Stimulated activated CD8-positive, alpha-beta memory T cell treated with anti-CD3 and anti-CD28 coated beads, Interleukin-12 subunit alpha, Interleukin-12 subunit beta, amount 100 ng/mL, for 24 hours (primary cell): ENCODE measurements around the gene HTR3E.
"Not testable (repeated sequence)": the region's sequence is repeated elsewhere in the genome, so short reads cannot be mapped to it uniquely, and the experiment has no call there.

Source experiments
- DNase-seq: peaks from one replicate; pipeline ENCODE4 v3.0.0-alpha.2; 2020; ENCODE audit errors: extremely low read depth

HTR3E gene

DNA sequence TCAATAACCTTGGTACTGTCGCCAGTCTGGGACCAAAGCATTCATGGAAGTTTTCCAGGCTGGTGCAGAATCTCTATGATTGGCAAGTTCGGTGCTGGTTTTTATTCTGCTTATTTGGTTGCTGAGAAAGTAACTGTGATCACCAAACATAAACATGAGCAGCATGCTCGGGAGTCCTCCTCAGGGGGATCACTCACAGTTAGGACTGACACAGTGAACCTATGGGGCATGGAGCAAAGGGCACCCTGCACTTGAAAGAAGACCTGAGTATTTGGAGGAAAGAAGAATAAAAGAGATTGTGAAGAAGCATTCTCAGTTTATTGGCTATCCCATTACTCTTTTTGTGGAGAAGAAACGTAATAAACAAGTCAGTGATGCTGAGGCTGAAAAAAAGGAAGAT is 19.2 kb downstream of the HTR3E start:
- DNase-seq: no peak

DNA sequence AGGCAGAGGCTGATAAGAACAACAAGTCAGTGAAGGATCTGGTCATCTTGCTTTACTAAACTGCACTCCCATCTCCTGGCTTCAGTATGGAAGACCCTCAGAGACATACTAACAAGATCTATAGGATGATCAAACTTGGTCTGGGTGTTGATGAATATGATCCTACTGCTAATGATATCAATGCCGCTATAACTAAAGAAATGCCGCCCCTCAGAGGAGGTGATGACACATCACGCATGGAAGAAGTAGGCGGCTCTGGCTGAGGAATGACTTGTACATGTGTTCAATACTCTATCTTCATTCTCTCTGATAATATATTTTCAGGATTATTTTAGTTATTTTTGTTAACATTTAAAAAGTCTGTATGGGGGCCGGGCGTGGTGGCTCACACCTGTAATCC is 20.8 kb downstream of the HTR3E start:
- no peak for DNase-seq

DNA sequence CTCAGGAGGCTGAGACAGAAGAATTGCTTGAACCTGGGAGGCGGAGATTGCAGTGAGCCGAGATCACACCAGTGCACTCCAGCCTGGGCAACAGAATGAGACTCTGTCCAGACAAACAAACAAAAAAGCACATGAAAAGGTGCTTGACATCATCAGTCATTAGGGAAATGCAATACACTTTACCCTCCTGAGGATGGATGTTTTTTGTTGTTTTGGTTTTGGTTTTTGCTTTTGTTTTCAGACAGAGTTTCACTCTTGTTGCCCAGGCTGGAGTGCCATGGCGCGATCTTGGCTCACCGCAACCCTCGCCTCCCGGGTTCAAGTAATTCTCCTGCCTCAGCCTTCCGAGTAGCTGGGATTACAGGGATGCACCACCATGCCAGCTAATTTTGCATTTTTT is 24.2 kb downstream of the HTR3E start:
- not testable (repeated sequence) for DNase-seq

DNA sequence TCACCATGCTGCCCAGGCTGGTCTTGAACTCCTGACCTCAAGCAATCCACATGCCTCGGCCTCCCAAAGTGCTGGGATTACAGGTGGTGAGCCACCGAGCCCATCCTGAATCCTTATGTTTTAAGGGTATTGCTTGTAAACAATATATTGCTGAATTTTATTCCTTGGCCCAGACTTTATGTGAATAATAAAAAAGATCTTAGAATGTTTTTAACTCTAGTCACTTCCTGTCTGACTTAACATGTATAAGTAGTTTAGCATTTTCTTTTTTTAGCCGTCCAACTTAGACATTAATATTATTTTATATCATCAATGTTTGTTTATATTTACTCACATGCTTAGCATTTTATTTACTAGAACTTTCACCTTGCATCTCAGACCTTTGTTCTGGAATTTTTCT is 29.1 kb downstream of the HTR3E start:
- DNase-seq: no peak

DNA sequence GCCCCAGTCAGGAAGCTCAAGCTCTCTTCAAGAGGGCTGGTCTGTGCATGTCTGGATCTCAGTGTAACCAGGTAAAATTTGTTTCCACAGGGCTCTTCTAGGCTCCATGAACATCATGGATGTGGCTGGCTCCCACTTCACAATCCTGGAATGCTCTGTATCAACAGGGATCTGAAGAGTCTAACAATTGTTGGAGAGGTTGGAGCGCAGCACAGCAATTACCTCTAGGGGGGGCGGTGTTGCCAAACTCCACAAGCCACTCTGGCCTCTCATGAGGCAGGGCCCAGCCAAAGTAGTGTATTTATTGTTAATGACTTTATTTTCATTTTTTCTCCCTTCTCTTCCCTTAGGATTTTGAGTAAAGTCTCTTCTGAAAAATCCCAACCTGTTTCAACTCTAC is 32.1 kb downstream of the HTR3E start:
- DNase-seq: no peak

DNA sequence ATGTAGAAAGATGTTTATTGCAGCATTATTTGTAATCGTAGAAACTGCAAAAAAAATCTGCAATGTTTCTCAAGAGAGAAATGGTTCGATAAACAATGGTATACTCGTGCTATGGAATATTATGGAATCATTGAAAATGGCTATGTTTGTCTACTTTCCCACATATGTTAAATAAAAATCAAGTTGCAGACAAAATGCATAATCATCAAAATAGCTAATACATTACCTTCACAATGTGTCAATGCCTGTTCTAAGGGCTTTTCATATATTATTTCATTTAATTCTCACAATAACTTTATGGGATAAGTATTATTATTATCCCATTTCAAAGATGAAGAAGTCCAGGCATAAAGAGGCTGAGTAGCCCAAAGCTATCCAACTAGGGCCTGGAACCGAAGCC is 36.1 kb downstream of the HTR3E start:
- no peak for DNase-seq

DNA sequence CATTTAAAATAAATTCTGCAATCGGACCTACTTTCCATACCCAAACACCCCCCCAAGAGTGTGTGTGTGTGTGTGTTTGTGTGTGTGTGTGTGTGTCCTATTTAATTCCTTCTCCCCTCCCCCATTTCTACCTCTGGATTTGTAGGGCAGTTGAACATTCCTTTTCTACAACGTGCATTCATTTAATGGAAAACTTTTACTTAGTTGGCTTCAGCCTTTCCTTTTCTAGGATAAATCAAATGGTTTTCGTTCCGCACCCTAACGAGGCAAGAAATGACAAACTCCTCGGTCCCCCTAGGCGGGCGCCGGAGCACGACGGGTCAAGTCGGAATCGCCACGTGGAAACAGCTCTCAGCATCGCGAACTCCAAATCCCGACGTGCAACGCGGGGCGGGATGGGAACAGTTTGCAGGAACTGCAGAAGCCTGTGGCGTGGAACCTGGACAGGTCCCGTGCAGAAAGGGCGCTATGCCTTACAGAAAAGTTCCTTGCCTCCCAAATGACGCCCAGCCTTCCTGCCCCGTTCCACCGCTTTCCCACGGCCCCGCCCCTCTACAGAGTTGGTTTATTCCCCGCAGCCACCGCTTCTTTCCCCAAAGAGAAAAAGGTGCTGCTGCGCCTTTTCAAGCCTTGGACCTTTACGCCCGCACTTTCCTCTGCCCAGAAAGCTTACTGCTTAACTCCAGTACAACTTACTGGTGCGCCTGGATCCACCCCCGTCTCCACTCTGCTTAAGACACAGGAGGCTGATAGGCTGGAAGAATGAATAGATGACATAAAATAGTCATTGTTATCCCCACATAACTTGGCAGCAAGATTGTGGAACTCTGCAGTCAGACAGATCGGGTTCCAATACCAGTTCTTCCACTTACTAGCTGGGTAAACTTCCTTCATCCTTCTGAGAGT is 37.2 kb downstream of the HTR3E start:
- DNase-seq: no peak

DNA sequence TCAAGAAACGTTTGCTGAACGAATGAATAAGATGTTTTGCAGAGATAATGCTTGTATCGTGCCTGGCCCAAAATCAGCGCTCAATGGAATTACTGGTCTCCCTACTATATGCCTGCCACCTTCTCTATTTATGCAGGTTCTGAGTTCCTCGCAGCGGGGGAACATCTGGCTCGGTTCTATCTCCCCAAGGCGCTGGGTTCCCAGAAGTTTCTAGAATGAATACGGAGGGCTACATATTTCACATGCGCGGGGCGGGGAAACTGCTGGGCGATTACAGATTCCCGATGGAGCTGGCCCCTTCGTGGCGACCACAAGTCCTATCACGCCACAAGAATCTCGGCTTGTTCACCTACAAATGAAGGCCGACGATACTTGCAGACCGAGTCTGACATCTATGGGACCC is 37.9 kb downstream of the HTR3E start:
- no peak for DNase-seq

DNA sequence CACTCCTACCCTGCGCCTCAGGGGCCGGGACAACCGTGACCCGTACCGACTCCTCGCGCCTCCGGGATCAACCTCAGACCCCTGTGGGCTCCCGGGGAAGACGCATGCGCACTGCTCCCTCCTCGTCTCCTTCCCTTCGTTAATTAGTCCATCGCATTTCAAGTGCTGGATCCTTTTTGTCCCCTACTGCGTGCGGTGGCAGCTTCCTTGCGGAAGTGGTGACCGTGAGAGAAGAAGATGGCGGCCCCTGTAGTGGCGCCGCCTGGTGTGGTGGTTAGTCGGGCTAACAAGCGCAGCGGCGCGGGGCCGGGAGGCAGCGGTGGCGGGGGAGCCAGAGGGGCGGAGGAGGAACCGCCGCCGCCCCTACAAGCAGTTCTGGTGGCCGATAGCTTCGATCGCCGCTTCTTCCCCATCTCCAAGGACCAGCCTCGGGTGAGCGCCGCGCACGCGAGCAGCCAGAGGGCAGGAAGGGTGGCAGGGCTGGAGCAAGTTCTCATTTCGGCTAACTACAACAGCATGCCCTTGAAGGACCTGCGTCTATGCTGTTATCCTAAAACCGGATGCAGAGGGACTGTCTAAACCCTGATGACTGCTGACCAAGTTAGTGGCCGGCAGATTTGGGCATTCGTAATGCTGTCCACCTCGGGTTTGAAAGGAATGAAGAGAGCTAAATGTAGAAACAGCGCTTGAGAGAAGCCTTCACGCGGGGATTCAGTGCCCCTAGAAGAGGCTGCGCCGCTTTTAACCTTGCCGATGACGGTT is 38.5 kb downstream of the HTR3E start, which contains the start of gene EIF2B5:
EIF2B5 (plus strand) TSS at position 210 of the 762 bp plus-strand sequence; CDS start at position 238, 28 bp downstream.
- DNase-seq: peak; percentile 73

DNA sequence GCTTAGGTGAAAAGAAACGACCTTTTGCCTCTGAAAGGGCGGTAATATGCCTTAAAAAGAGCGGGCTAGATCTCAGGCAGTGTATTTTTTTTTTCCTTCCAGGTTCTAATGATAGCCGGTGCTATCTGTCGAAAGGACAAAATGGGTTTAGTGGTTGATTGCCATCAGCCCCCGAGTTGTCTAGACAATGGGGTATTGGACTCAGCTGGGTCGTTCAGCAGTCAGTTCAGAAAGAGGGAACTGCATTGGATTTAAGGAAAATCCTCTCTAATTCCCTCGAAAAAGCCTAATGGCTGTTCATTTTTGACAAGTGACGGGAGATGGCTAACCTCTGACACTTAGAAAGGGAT is 39.0 kb downstream of the HTR3E start:
- DNase-seq: no peak

DNA sequence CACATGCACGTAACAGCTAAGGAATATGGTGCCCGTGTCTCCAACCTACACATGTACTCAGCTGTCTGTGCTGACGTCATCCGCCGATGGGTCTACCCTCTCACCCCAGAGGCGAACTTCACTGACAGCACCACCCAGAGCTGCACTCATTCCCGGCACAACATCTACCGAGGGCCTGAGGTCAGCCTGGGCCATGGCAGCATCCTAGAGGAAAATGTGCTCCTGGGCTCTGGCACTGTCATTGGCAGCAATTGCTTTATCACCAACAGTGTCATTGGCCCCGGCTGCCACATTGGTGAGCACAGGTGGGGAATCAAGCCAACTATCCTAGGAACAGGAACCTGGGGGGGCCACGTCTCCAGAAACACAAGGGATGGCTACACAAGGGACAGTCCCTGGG is 43.6 kb downstream of the HTR3E start:
- DNase-seq: no peak

DNA sequence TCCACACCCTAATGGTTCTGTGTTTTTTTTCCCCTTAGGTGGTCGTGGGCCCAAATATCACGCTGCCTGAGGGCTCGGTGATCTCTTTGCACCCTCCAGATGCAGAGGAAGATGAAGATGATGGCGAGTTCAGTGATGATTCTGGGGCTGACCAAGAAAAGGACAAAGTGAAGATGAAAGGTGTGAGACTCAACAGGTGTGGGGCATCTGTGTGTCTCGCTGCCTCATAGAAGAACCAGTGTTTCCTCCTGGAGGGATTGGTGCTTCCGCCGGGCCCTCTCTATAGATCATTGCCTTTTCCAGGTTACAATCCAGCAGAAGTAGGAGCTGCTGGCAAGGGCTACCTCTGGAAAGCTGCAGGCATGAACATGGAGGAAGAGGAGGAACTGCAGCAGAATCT is 45.3 kb downstream of the HTR3E start:
- DNase-seq: no peak

DNA sequence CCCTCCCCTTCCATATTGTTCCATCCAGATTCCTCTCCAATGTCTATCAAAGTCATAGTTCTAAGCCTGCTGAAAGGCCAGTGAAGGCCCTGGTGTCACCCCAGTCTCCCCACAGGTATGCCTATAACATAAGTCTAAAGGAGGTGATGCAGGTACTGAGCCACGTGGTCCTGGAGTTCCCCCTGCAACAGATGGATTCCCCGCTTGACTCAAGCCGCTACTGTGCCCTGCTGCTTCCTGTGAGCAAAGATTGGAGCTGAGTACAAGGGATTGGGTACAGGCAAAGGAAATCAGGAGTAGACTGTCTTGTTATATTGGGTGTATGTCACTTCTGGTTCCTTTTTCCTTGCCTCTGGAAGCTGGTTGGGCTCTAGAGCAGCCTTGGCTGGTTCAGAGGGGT is 46.5 kb downstream of the HTR3E start:
- DNase-seq: no peak

DNA sequence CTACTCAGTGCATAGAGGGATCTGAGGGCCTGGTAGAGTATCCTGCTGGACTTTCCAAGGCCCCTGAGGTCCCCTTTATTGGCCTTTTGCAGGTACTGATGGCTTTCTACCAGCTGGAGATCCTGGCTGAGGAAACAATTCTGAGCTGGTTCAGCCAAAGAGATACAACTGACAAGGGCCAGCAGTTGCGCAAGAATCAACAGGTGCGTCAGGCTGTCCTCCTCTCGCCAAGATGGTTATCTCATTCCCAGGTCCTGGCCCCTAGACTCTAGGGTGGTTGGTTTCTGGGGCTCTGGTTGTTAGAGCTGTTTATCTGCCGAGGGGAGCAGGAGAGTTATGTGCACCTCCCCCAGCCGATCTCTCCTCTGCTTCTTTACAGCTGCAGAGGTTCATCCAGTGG is 47.6 kb downstream of the HTR3E start:
- DNase-seq: no peak

DNA sequence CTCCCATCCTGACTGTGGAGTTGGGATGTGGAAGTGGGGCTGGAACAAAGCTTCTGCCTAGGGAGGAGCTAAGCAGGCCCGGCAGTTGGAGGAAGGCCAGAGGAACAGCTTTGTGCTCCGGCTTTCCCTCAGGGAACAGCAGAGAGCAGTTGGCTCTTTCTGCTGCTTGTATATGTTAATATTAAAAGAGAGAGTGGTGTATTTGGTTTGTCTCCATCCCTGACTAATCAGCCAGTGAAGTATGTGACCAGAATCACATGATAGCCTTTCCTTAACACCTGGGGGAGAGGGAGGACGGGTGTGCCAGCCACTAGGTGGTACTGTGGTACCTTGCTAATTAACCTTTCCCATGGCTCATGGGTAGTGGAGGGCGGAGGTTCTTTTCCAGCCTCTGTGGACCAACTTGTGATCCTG is 48.3 kb downstream of the HTR3E start:
- DNase-seq: no peak

DNA sequence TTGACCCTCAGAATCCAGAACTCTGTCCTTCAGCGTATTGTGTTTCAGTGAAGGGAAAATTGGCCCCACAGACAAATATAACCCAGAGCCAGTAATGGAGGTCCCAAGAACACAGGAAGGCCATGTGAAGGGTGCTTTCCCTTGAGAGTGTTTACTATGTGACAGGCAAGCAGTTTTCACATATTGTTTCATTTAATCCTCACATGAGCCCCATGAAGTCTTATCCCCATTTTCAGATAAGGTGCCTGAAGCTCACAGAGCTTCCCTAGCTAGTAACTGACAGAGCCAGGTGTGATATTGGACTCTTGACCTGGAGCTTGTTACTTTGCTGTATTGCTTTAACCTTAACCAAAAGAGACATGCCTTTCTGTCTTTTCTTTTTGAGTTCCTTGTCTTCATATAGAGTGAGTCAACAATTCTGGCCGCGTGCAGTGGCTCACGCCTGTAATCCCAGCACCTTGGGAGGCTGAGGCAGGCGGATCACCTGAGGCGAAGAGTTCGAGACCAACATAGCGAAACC is 48.9 kb downstream of the HTR3E start:
- DNase-seq: no peak

DNA sequence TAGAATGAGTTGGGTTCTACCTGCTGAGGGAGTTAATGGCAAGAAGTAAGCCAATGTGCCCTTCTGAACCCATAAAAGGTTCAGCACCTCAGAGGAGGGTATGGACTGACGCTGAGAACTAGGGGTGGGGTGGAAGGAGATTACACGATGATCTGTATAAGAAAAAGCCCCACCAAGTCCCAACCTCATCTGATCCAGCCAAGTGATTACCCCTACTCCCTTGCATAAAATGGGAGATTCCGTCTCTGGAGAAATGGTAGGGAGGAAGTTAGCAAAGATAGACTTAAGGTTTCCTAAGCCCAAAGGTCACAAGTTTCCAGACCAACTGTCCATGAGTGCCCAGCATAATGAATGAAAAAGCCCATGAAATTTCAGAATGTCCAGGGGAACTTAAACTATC is 51.2 kb downstream of the HTR3E start:
- no peak for DNase-seq

DNA sequence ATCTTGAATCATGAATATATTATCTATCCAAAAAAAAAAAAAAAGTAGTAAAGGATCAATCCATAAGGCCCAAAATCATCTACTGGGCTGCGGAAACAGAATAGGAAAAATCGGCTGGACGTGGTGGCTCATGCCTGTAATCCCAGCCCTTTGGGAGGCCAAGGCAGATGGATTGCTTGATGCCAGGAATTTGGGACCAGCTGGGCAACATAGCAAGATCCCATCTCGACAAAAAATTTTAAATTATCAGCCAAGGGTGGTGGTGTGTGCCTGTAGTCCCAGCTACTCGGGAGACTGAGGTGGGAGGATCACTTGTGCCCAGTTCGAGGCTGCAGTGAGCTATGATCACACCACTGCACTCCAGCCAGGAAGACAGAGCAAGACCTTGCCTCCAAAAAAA is 52.3 kb downstream of the HTR3E start:
- DNase-seq: no peak

DNA sequence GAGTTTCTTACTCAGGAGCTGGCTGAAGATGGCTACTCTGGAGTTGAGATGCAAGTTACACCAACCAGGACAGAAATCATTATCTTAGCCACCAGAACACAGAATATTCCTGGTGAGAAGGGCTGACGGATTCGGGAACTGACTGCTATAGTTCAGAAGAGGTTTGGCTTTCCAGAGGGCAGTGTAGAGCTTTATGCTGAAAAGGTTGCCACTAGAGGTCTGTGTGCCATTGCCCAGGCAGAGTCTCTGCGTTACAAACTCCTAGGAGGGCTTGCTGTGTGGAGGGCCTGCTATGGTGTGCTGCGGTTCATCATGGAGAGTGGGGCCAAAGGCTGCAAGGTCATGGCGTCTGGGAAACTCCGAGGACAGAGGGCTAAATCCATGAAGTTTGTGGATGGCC is 52.9 kb downstream of the HTR3E start:
- not testable (repeated sequence) for DNase-seq

DNA sequence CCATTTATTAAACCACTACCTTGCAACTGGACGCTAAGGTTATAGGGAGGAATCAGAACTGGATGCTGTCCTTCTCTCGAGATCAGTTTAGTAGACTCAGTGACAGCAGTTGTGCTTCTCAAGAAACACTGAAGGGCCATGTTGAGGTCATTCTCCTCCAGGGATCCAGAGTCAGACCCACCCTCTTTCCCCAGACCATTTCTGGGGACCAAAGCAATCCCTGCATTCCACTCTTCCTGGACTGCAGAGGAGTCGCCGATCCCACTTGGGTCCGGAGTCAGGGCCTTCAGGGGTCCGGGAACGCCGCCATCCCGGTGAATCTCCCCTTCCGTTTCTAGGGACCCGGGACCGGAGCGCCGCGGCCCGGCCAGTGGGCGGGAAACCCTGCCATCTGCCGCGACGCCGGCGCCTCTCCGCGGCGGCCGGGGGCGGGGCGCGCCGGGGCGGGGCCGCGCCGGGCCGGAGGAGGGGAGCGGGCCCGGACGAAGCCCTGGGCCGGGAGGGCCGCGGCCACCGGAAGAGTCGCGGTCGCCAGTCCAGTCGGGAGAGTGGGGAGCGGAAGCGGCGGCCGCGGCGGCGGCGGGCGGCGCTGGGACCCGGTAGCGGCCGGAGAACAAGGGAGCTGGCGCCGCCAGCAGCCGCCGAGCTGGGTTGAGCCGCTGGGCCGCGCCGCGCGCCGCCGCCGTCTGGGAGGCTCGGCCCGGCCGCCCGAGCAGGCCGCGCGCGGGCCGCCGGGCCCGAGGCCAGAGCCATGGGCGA is 58.2 kb downstream of the HTR3E start, which contains the start of gene DVL3:
DVL3 (plus strand) TSS at position 493 of the 759 bp plus-strand sequence; CDS start at position 752, 259 bp downstream.
- no peak for DNase-seq

DNA sequence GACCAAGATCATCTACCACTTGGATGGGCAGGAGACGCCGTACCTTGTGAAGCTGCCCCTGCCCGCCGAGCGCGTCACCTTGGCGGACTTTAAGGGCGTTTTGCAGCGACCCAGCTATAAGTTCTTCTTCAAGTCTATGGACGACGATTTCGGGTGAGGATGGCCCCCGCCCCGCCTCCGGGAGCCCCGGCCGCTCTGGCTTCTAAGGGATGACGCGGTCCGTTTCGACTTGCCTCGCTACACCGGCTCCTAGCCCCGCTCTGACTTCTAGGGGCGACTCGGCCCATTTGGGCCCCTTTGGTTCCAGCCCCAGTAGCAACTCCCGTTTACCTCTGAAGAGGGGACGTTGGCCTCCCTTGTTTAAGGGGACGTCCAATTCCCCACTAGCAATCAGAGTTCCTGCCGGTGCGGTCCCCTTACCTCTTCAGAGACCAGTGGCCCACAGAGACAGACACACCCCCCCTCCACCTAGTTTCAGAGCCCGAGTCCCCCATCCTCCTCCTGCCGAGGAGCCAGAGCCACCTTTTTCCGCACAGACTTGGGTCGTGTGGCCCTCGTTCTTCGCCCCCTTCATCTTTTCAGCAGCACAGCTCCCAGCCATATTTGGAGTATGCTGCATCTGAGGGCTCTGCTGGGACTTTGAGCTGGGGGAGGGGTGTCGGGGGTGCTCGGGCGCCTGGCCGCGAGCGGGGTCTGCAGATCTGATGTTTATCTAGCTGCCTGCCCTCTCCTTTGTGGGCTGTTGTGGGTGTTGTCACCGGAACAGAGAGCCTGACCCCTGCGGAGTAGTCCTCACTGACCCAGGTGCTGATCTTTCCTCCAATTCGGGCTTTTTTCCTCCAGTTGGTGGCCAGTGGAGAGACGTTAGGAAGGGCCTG is 59.0 kb downstream of the HTR3E start:
- no peak for DNase-seq
